D721Med (cell line): ENCODE results near the gene ATP2B2.

Experiments
- DNase-seq: peaks from one replicate; pipeline ENCODE4 v3.0.0; 2011; ENCODE audit warnings: low spot score; ENCODE audit not compliant: insufficient read length
- FAIRE-seq: peaks from 2 replicates; lab custom pipeline; 2011; peaks lifted over from hg19 to GRCh38; lab: Jason Lieb, UNC
- CTCF ChIP-seq: IDR thresholded peaks from 2 replicates; pipeline ENCODE4 v1.5.1; 2012; ENCODE audit warnings: mild to moderate bottlenecking, control low read depth; ENCODE audit not compliant: insufficient read depth; ENCODE audit errors: missing control alignments

ATP2B2 gene

GRCh38 chr3:10333349-10333650, 172.1 kb downstream of the ATP2B2 start:
- no peak for FAIRE-seq
- no peak for TF ChIP-seq CTCF
- DNase-seq = no peak

DNA sequence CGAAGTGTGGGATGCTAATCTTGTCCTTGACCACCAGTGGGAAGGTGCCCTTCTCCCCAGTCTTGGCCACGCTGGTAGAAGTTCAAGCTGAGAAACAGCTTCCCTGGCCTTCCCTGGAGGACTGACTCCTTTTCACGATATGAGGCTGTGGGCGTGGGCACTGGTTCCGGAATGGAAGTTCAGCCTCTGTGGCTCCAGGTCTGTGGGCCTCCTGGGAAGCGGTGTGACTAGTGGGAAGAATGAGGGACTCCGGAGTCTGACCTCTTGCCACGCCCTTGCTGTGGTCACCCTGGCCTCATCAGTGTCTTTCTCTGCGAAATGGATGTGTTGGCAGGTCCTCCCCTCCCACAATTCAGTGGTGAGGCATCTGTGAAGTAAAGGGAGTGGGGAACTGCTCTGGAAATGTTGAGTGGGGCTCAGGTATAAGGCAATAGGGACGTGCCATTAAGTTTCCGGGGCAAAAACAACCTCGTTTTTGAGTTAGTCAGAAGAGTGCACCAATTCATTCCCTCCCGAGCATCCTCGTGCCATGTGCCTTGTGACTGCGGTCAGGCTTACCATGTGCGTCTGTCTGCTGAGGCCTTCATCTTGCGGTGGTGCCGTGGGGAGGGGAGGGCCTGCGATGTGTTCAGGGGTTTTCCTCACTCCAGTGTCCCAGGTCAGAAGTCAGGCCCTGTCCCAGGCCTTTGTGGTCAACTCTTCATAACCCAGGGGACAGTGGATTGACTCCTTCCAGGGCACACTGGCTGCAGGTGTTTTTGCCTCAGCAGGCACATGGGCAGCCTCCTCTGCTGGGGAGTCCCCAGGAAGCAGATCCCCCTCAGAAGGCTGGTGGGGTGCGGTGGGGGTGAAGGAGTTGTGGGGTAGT, 172.7 kb downstream of the ATP2B2 start:
- FAIRE-seq (no peak), DNase-seq (no peak)
- no peak for TF ChIP-seq CTCF

DNA sequence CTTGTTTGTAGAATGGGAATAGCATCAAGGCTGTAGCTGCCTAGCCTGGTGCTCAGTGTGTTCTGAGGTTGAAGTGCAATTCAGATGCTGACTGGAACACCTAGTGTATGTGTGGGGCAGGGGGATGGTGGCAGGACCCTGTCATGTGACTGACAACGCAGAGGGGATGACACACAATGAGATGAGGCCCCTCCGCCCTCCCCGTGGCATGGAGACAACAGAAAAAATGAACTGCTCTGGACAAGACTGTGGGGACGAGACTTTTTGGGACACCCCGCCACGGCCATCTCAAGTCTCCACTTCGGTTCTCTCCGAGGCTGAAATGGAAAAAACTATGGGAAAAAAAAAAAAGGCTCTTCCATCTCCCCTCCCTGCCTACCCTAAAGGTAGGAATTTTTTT, 174.1 kb downstream of the ATP2B2 start:
- FAIRE-seq (no peak), DNase-seq (no peak)
- no peak for TF ChIP-seq CTCF

DNA sequence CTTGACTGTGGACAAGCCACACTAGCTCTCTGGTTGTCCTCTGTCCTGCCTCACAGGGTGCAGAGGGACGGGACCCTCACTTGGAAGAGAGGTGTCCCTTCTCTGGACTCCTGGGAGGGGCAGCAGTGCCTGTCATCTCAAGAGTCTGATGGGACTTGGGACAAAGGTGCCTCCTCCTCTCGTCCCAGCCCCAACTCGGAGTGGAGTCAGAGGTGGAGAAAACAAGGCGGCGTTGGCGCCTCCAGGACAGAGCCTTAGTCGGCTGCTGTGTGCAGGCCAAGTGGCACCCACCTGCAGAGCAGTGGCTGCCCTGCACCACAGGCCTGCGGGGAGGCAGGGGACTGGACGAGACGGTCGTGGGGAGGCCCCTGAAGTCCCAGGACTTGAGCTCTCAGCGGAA, 175.1 kb downstream of the ATP2B2 start:
- FAIRE-seq = no peak
- no peak for DNase-seq
- no peak for TF ChIP-seq CTCF

DNA sequence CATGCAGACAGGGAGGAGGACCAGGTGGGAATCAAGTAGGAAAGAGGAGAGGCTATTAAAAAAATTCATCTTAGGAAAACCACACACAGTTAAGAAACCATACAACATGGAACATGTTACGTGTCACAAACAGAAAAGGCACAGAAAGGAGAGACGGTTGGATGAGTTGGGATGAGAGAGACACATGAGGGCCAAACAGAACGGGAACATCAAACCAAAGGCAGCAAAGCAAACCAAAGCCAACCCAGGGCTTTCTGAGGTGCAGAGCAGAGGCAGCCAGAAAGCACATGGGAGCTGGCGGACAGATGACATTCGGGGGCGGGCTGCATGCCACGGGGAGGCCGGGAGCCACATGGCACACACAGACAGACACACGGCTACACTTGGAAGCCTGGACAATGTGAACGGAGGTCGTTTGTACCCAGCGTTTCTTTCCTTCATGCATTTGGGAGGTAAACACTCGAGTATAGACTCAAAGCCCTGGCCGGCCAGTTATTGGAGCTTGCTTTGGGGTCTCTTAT, 175.8 kb downstream of the ATP2B2 start:
- TF ChIP-seq CTCF = no peak
- DNase-seq = no peak
- no peak for FAIRE-seq

DNA sequence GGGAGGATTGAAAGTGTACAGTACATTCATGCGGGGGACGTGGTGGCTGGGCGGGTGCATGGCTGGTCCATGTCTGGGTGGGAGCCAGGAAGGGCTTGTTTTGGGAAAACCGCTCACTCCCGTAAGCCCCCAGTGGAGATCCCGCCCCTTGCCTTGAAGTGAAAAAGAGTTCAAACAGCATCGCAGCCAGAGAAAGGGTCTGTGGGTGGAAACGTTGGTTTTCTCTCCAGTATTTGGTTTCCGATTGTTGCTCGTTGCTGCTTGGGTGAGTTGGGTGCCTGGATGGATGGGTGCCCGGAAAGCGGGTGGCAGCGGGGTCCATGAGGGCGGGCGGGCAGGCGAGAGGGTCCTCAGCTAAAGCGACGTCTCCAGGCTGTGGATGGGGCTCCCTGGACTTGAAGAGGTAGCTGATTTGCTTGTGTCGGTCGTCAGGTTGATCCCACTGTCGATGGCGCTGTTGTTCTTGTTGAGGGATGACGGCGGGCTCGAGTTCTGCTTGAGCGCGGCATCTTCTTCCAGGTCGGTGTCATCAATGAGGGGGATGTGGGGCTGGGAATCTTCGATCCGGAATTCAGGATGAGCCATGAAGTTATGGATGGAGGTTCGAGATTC, 176.8 kb downstream of the ATP2B2 start:
- TF ChIP-seq CTCF = no peak
- DNase-seq (no peak), FAIRE-seq (no peak)

DNA sequence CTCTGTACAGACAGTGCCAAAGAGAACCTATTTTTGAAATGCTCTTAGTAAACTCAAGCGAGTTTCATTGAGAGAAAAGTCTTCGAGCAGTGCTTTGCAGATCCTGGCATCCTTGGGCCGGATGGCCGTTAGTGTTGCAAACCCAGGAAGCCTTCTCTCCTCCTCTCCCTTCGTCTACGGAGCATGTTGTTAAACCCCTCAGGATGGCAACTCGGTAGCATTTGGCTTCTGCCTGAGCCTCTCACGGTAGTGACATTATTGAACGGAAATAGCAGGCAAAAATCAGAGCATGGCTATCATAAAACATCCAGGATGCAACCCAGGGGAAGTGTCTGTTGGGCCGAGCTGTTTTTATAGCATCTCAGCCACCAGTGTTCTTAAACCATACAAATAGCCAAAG, 177.8 kb downstream of the ATP2B2 start:
- FAIRE-seq (no peak), DNase-seq (no peak)
- TF ChIP-seq CTCF = no peak
